ENCODE measurements around the gene CFHR3.
"Not testable (repeated sequence)": the region's sequence is repeated elsewhere in the genome, so short reads cannot be mapped to it uniquely, and the experiment has no call there.

The CFHR3 gene

GRCh38 chr1:196774603-196775002 is at the start of gene CFHR3:
Gene CFHR3, plus strand, starts transcription at chr1:196774840. Its CDS starts 47 bp downstream, at chr1:196774887.
- no peak for DNase-seq

DNA sequence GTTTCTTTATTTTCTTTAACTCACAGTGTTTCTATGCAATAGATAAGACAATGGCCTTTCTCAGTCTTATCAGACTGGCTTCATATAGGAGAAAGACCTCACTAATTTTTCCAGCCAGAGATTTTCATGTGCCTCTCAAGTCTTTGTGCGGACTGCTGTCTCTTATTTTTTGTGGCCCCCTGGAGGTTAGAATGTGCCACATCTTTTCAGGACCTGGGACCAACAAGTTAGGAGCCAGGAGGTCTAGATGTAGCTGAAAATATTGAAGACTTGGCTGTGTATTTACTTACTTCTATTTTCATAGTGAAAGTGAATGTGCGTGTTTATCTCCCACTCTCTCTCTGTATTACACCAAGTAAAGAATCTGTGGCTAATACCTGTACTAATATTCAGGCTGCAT is 42.1 kb upstream of the CFHR3 start:
- no peak for DNase-seq

DNA sequence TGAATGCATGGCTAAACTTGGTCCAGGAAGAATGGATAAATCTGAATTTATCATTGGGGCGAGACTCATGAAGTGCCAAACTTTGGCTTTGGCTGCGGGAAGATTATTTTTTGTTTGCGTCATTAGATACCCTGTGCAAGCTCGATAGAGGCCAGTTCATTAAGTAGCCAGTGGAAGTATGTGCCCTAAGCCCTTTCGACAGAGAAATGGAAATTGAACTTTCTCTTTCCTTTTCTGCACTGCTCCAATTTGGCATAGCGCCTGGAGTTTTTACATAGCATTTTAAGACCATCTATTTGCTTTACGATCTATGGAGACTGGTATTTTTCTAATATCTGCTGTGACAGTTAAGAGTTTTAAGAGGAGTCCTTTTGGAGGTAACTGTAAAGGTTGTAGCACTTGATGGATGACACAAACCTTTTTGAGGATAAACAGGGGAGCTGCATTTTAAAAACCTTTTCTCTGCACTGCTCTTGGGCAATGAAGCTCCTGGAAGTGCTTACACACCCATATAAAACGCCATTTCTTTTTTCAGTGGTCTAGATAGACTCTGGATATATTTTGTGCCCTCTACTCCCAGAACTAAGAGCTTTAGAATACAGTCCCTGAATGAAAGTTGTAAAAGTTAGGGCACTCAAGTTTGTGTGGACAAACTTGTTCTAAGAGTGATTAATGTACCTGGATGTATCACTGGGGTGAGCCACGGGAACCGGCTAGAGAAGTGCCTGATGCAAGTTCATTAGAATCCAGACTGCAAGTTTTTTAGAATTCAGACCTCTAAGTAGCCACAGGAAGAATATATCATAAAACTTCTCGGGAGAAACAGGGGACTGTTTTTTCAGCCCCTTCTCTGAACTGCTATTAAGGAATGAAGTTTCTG is 41.3 kb upstream of the CFHR3 start:
- DNase-seq, result no peak

GRCh38 chr1:196734006-196734405 is 40.6 kb upstream of the CFHR3 start:
- DNase-seq, result no peak

DNA sequence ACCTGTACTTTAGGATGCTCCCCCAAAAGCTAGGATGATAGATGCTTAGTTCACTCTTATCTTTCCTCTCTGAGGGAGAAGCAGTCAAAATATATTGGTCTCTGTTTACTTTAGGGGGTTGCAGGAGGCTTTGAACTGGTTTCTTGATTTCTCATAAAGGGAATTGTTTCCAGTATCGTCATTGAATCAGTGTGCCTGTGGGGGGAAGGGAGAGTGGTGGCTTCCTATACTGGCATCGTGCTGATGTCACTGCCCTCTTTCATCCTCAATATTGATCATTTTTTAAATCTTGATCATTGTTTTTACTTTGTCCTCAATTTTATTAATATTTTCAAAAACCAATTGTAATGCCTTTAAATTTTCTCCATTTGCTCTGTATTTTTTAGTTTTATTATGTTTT is 40.2 kb upstream of the CFHR3 start:
- no peak for DNase-seq

GRCh38 chr1:196738730-196739129 is 35.9 kb upstream of the CFHR3 start:
- DNase-seq, result no peak

DNA sequence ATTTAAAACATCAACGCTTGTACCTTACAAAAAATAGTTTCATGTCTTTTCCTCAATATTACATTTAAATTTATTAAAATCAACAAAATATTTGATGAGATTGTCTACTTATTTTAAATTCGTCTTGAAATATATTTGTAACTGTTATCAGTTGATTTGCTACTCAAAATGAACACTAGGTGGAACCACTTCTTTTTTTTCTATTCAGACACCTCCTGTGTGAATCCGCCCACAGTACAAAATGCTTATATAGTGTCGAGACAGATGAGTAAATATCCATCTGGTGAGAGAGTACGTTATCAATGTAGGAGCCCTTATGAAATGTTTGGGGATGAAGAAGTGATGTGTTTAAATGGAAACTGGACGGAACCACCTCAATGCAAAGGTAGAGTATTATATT is 31.4 kb upstream of the CFHR3 start:
- DNase-seq, result peak in 1 of 2 donors; percentile 4

DNA sequence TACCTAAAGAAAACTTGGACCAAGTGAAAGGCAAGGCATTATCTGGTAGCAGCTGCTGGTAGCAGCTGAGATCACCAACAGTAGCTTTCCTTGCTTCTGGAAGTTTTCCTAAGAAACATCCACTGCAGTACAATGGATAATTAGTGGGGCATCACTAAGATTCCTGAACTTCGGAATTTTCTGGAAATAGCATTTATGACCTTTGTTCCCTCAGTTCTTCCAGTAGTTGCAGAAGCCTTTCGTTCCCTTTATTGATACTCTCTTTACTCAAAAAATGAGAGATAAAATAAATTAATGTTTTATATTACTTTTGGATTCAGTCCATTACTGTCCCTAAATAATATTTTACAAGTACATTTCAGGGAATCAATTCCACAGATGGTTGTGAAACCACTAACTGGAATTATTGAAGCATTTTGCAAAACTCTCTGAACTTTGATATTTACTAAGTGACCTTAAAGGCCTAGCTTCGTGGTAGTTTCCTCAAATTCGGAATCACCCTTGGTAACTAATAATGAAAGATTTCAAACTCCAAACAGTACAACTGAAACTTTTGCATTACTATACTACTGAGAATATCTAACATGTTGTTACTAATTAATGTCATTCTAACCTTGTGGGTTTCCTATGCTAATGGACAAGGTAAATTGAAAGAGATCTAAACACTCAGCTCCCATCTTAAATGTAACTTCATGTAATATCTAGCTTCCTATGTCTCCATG is 9.5 kb upstream of the CFHR3 start:
- not testable (repeated sequence) for DNase-seq

GRCh38 chr1:196769823-196770222 is 4.8 kb upstream of the CFHR3 start:
- DNase-seq, result not testable (repeated sequence)

DNA sequence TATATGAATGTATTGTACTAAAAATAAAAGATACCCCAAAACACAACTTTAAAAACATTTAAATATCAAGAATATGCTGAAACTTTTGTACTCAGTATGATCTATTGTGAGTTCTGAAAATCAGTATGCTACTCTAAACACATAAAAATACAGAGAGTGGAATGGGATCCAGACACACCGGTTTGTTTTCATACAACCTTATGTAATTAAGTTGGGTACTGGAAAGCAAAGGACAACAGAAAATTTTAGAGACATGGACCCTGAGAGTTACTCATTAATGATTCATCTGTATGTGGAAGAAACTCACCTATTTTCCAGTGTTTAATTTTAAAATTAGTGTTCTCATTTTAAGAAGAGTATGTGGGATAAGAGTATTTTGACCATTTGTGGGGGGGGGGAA is 927 bp upstream of the CFHR3 start:
- DNase-seq, result no peak

- no peak for DNase-seq
These were observed 465 bp upstream of the CFHR3 start for GRCh38 chr1:196774175-196774574.

- no peak for DNase-seq
These were observed 3.0 kb downstream of the CFHR3 start for GRCh38 chr1:196777603-196778002.

DNA sequence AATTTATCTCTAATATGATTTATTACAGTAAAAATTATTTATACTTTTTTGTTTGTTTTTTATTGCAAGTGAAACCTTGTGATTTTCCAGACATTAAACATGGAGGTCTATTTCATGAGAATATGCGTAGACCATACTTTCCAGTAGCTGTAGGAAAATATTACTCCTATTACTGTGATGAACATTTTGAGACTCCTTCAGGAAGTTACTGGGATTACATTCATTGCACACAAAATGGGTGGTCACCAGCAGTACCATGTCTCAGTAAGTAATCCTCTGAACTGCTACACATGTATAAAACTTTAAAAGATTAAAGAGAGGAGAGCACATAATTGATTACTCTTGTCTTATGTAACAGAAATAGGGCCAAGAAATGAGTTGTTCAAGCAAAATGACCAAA is 4.5 kb downstream of the CFHR3 start:
- DNase-seq, result no peak

DNA sequence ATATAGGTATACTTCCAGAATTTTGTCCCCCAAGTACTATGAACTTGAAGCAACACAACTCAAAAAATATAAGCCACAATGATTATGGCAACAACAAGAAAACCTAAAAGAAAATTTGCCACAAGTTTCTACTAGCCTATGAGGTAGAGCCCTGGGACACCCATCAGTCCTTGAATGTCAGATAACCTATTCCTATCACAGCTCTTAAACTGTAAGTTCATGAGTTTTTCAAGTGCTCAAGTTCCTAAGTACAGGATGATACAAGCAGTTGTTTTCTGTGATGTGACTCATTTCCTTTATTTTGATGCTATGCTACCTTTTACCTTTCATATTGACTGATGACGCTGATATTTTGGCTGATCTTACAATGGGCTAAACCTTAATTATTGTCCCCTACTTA is 16.6 kb downstream of the CFHR3 start:
- not testable (repeated sequence) for DNase-seq

DNA sequence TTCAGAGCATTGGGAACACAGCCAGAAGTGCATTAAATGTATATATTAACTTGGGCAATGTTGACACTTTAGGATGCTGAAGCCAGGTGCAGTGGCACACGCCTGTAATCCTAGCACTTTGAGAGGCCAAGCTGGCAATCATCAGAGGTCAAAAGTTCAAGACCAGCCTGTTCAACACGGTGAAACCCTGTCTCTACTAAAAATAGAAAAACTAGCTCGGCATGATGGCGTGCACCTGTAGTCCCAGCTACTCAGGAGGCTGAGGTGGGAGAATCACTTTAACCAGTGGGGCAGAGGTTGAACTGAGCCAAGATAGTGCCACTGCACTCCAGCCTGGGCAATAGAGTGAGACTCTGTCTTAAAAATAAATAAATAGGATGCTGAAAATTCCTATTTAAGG is 19.5 kb downstream of the CFHR3 start:
- DNase-seq, result not testable (repeated sequence)

DNA sequence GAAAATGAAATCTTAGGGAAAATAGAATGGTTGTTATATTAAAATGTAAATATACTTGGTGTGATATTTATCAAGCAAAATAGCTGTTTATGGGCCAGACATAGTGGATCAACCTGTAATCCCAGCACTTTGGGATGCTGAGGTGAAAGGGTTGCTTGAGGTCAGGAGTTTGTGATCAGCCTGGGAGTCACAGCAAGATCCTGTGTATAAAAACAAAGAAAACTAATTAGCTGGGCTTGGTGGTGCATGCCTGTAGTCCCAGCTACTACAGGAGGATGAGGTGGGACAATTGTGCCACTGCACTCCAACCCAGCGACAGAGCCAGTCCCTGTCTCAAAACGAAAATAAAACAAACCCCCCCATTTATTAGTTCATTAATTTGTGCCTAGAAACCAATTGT is 23.3 kb downstream of the CFHR3 start:
- no peak for DNase-seq

- DNase-seq, result not testable (repeated sequence)
These were observed 27.3 kb downstream of the CFHR3 start for GRCh38 chr1:196801920-196802319.

GRCh38 chr1:196808529-196809235 is 34.0 kb downstream of the CFHR3 start:
- no peak for DNase-seq

DNA sequence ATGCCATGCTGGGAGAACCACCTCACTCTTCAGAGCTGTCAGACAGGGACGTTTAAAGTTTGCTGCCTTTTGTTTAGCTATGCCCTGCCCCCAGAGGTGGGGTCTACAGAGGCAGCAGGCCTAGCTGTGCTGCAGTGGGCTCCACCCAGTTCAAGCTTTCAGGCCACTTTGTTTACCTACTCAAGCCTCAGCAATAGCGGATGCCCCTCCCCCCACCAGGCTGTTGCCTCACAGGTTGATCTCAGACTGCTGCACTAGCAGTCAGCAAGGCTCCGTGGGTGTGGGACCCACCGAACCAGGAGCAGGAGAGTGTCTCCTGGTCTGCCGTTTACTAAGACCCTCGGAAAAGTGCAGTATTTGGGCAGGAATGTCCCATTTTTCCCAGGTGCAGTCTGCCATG is 42.8 kb downstream of the CFHR3 start:
- DNase-seq, result not testable (repeated sequence)

DNA sequence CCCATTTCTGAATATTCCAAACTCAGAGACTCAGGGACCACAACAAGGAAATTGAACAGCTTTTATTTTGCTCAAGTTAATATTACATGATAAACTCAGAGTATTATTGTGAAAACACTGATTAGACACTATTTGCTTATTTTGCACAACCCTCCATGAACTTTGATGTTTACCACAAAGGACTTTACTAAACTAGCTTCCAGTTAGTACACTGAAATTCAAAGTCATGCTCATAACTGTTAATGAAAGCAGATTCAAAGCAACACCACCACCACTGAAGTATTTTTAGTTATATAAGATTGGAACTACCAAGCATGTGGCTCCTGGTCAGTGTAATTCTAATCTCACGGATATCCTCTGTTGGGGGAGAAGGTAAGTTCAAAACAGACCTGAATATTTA is 44.9 kb downstream of the CFHR3 start, which contains the start of gene CFHR1:
Gene CFHR1, plus strand, starts transcription at position 201 of the 400 bp plus-strand sequence. Its CDS starts 114 bp downstream, at position 315.
- not testable (repeated sequence) for DNase-seq

DNA sequence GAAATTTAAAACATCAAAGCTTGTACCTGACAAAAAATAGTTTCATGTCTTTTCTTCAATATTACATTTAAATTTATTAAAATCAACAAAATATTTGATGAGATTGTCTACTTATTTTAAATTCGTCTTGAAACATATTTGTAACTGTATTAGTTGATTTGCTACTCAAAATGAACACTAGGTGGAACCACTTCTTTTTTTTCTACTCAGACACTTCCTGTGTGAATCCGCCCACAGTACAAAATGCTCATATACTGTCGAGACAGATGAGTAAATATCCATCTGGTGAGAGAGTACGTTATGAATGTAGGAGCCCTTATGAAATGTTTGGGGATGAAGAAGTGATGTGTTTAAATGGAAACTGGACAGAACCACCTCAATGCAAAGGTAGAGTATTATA is 53.2 kb downstream of the CFHR3 start:
- DNase-seq, result peak in 1 of 2 donors; percentile 1

All from bone marrow (tissue), 2 donors.